SKM-1 (cell line): Measurements from ENCODE around the gene NPAS2.

Experiments
- DNase-seq: peaks from one replicate; lab custom pipeline; 2025; ENCODE audit not compliant: unreplicated experiment; lab: John Stamatoyannopoulos, UW

Gene NPAS2

GRCh38 chr2:100852999-100853908 lies 33.3 kb downstream of the NPAS2 start:
- peak; percentile 17 for DNase-seq

DNA sequence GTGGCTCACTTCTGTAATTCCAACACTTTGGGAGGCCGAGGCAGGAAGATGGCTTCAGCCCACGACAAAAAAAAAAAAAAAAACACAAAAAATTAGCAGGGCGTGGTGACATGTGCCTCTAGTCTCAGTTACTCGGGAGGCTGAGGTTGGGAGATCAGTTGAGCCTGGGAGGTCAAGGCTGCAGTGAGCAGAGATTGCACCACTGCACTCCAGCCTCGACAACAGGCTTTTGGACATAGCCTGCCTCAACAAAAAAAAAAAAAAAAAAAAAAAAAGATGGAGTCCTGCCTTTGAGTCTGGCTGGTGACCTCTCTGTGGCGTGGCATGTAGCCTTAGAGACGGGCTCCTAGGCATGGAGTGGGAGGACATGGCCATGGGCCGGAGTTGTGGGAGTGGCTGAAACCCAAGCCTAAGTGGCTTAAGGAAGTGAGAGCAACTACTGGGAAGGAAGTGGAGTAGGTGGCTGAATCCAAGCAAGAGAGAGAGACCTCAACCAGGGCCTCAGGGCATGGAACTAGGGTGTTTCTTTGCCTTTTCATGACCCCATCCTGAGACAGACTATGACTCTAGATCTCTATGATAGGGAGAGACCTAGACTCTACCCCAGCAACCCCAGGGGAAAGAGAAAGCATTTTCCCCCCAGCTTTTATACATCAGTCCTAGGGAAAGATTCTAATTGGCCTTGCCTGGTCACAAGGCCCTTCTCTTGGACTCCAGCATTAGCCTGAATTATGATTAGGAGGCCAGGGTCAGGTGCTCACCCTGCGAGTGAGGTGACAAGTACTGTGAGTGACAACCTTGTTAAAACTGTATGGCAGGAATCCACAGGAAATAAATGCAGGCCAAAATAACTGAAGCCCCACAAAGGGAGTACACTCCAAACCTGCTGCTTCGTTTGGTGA lies 34.2 kb downstream of the NPAS2 start:
- peak; percentile 44 for DNase-seq

GRCh38 chr2:100855084-100855483 lies 35.1 kb downstream of the NPAS2 start:
- no peak for DNase-seq

DNA sequence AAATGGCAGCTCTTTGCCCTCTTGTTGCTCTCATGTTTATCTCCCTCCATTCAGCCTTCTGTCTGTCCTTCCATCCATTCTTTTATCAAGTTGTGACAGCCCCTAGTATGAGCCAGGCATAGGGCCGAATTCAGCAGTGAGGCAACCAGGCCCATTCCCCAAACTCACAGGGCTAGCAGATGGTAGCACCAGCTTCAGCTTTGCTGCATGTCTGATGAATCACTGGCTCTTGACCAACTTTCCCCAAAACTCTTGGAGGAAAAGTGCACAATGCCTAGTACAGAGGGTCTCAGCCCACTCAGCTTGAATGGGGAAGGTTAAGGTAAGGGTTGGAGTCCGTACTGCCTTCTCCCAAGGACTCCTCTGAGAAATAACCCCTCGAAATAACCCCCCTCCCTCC lies 35.7 kb downstream of the NPAS2 start:
- no peak for DNase-seq

DNA sequence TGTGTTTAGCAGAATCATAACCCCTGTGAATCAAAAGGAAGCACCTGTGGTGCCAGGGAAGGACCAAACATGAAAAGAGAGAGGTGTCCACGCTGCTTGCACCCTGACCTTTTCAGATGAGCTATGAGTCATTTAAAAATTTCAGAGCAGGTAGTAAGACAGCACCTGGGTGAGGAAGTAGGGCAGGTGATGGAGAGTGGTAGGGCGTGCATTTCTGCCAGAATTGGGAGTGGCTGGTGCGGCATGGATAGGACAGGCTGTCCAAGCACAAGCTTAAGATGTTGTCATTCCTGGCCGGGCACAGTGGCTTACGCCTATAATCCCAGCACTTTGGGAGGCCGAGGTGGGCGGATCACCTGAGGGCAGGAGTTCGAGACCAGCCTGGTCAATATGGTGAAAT lies 36.8 kb downstream of the NPAS2 start:
- no peak for DNase-seq

GRCh38 chr2:100857341-100857740 lies 37.4 kb downstream of the NPAS2 start:
- DNase-seq: no peak

- no peak for DNase-seq
Observed at GRCh38 chr2:100857915-100858314, 38.0 kb downstream of the NPAS2 start.

DNA sequence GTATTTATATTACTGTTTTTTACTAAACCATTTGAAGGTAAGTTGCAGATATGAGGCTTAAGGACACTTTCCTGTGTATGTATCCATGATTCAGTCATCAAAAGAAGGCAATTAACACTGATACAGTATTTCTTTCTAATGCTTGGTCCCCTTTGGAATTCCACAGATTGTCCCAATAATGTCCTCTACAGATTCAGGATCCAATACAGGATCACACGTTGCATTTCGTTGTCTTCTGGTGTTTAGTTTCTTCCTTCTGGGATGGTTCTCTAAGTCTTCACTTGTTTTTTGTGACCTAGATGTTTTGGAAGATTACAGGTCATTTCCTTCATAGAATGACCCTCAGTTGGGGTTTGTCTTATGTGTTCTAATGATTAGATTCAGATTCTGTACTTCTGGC lies 40.0 kb downstream of the NPAS2 start:
- DNase-seq: no peak

- DNase-seq: no peak
Observed at GRCh38 chr2:100861340-100861739, 41.4 kb downstream of the NPAS2 start.

DNA sequence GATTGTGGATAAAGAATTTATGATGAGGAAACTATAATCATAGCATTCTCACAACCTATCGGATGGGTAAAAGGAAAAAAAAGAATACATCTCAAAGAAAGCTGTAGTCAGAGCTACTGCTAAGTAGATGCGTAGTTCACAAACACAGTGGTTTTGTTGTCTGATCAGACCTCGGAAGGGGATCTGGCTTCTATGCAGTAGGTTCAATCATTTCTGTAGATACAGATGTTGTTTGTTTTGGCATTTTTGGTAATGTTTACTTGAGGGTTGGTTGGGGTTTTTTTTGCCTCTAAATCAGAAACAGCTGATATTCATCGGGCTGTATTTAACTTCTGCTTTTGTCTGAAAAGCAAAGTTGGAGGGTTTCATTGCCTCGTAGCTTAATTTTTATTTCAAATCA lies 42.1 kb downstream of the NPAS2 start:
- DNase-seq: no peak

DNA sequence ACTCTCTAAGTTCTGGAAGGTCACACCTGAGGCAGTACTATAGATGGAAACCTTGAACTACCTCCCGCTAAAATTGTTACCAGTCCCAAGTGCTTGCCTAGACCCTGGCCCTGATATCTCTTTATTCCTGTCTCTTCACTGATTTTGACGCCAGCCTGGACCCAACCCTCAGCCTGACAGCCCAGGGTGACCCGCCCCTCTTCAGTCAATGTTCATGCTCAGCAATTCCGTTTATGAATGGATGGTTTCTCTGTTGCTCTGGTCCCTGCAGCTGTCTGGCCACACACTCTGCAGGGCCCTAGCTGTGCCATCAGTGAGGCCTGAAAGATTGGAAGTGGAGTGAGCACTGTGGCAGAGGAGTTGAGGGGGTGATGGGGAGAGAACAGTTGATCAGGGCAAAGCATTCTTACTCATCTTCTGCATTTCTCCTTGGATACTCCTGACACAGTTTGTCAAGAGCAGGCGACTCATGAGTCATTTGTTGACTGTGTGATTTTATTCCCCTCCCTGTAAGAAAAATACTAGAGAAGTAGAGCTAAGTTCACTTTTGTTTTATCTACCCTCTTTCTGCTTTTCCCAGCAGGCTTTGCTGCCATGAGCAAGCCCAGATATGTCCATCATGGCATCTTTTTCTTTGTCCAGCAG lies 46.0 kb downstream of the NPAS2 start:
- DNase-seq: no peak

GRCh38 chr2:100868083-100868482 lies 48.1 kb downstream of the NPAS2 start:
- DNase-seq: no peak

- no peak for DNase-seq
Observed at GRCh38 chr2:100869120-100869519, 49.2 kb downstream of the NPAS2 start.

- DNase-seq: no peak
Observed at GRCh38 chr2:100870652-100871531, 51.0 kb downstream of the NPAS2 start.

DNA sequence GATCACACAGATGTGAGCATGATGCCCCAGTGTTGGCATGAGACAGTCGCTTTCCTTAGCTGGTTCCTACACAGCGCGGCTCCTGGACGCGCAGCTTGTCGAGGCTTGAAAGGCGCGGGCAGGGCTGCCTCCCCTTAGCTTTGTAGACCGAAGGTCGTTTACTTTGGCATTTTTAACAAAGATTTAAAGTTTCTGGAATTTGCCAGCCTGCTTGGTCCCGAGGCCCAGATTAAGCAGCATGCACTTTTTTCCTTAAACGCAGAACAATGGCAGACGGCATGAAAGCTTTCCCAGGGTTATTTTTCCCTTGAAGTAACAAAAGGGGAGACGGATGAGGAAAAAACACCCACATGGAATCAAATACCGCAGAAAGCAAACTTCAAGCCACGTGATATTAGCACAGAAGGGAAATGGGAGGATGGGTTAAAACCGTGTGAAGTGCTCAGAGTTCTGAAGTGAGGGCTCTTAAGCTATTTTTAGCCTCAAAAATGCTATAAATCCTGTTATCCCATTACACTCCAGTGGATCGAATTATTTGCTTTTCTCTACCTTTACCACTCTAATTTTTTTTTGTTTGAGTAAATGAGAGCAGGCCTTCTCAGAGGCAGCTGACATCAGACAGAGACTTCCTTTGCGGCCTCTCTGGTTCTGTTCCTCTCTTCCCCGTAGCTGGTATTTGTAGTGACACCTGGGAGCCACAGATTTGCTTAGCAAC lies 55.7 kb downstream of the NPAS2 start:
- DNase-seq: no peak

DNA sequence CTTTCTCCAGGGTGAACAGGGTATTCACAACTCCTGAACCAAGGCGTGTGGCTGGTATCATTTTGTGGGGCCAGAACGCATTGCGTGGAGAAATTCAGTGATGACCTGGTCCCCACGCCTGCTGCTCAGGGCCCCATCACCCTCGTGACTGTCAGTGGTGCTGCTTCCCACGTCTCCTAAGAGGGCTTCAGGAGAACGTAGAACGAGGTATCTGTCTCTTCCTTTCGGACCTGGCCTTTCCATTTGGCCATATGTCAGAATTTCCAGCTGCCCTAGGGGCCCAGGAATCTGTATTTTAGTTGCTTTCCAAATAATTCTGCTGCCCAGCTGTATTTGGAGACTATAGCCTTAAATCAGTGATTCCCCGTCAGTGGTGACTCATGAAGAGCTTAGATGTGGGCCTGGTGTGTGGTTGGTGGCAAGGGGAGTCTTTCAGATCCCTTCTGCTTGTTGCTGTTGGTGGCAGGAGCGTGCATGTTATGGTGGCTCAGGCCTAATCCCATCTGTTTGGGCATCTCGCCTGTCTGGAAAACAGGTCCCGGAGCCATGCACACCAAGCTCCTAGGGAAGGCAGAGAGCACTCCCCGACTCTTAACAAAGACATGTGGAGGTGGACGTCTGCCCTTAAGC lies 56.4 kb downstream of the NPAS2 start:
- no peak for DNase-seq

GRCh38 chr2:100877555-100877954 lies 57.6 kb downstream of the NPAS2 start:
- no peak for DNase-seq

DNA sequence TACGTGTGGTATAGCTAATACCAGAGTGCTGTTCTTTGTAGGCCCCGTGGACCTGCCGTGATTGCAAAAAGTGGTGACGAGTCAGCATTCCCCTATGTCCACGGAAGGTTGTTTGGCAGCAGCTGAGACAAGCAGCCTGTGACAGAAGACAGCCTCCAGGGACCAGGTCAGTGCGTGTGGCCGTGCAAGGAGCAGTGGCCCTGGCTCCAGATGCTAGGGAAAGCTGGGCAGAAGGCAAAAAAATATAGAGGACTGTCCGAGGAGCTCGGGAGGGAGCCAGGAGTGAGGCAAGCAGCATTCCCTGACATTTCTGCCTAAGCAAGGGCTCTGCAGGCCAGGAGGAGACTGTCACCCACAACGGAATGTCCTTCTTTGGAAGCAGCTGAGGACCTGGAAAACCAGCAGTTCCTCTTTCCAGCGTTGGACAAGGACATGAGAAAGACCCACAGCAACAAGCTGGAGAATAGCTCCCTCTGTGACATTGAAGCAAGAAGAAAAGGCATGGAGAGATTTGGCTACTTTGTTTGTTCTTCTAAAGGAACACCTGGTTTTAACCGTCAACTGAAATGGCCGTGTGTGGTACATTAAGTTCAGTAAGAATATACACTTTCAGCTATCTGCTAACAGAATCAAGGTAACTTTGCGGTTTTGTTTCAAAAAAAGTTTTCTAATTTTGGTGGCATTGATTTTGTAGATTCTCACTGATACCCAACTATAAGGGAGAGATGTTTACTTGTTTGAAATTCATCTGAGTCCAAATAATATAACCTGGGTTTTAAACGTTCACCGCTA lies 58.3 kb downstream of the NPAS2 start:
- DNase-seq: no peak

DNA sequence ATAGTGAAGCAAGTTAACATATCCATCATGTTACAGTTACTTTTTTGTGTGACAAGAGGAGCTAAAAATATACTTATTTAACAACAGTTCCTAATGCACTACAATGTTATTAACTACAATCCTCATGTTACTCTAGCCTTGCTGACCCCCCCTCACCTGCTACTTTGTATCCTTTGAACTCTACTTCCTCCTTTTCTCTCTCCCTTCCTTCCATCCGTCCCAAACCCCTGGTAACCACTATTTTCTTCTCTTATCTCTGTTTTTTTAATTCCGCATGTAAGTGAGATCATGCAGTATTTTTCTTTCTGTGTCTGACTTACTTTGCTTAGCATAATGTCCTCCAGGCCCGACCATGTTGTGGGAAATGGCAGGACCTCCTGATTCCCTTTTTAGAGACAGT lies 59.4 kb downstream of the NPAS2 start:
- DNase-seq: no peak
